Cardiac fibroblast (primary cell): ENCODE measurements around the gene SLC6A6.

Experiments used
- DNase-seq, 2 donors: peaks; one replicate each; pipeline versions ENCODE4 v3.0.0 to v3.0.0-alpha.2; 2010; ENCODE audit warnings: low read depth in 2 of 2
- H3K4me3 ChIP-seq, 2 donors: replicated peaks in 1 of 2; 1 replicate in 1 of 2; 2 replicates in 1 of 2; pipeline ENCODE4 v1.5.1; 2011; ENCODE audit warnings: low read depth in 2 of 2, low read length in 2 of 2, mild to moderate bottlenecking in 2 of 2, moderate library complexity in 1 of 2
- CTCF ChIP-seq: IDR thresholded peaks from one replicate; pipeline ENCODE4 v1.5.1; 2011; ENCODE audit warnings: low read depth, mild to moderate bottlenecking, low read length, inconsistent platforms

SLC6A6 gene

GRCh38 chr3:14471016-14471415 lies 68.6 kb downstream of the SLC6A6 start:
- H3K4me3 ChIP-seq = no peak overlapping the region
- no peak for TF ChIP-seq CTCF
- no peak for DNase-seq

DNA sequence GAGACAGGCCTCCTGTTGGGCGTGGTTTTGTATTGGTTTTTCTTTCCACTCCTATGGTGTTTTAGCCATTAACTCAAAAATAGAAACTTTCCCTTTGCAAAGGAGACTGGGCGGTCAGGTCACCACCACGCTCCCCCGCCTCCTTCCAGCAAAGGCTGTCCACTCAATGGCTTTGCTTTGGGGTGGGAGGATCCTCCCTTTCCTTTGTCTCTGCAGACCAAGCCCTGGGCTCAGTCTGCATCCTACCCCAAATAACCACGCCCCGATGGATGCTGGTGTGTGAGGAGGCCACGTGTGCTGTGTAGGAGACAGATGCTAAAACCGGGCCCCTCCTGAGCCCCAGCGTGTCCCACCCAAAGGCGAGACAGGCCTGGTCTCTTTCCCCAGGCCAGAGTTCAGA lies 69.3 kb downstream of the SLC6A6 start:
- no peak overlapping the region for H3K4me3 ChIP-seq
- no peak for TF ChIP-seq CTCF
- DNase-seq = no peak

DNA sequence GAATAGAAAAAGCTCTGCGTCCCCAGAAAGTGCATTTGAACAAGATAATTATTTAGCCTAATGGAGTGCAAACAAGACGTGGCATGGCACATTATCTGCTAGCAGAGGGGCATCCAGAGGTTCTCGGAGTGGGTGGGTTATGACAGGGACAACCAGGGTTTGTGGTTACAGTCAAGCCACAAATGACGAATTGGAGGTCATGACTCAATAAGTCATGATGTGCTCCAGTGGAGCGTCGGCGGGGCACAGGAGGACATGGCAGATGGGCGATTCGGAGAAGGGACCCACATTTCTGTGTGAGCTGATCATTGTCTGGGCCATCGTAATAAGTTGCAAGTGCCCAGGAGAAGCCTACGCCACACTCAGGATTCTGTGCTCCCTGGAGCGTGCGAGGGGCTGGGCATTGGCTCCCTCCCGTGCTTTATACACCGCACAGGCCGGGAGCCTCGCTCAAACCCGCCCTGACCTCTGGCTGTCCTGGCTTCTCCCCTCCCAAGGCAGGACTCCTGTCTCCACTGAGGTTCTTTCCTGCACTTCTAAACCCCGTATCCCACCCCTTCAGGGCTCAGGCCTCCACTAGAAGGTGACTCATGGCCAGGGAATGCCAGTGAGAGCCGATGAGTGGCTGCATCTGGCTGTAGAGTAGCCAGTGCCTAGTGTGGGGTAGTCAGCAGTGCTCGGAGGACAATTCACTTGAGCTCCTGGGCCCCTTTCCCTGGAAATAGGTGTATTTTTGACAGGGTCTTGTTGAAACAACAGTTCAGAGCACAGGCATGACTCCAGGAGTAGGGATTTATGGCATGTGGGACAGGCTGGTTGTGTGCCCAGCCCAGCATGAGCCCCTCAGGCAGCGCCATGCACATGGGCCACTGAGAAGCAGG lies 70.3 kb downstream of the SLC6A6 start:
- peak; percentile 88 to 91 for DNase-seq
- H3K4me3 ChIP-seq = no peak overlapping the region
- no peak for TF ChIP-seq CTCF

DNA sequence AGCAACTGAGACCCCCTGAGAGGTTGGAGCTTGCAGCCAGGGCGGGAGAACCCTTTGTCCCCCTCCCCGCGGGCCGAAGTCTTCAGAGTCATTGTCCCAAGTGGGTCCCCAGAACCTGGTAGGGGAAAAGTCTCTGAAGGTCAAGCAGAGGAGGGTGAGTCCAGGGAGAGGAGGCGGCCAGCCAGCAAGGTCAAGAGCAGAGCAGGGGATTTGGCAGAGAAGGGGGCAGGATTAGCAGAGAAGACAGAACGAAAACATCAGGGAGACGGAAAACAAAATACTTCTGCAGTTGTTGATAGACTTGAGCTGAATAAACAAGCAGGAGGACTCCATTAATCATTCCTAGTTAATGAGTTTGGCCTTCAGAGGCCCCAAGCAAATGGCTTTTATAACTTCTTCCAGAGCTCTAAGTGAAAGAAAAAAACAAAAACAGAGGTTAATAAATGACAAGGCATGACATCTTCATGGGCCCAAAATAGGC lies 71.0 kb downstream of the SLC6A6 start:
- DNase-seq = no peak
- no peak overlapping the region for H3K4me3 ChIP-seq
- no peak for TF ChIP-seq CTCF

DNA sequence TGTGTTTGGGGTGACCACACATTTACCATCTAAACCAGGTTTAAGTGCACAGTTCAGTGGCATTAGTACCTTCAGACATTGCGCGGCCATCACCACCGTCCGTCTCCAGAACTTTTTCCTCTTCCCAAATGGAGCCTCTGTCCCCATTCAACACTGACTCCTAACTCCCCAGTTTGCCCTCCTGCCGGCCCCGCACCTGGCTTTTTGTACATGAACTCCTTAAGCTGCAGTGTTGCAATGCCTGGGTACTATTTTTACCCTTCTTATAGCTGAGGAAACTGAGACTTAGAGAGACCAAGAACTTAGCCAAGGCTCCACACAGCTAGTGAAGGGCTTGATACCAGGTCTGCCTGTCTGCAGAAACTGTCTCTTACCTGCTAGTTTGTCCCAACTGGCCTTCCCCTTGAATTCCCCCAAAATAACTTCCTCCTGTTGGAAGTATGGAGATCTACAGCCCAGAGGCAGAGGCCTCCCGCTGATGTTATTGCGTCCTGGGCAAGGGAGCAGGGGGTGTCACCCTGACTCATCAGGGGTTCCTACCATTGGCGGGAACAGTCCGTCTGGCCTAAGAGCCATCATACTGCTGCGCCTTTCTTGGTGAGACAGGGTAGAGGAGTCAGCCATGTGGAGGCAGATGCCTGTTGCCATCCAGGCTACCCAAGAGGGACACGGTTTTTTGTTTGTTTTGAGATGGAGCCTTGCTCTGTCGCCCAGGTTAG lies 72.1 kb downstream of the SLC6A6 start:
- no peak for TF ChIP-seq CTCF

DNA sequence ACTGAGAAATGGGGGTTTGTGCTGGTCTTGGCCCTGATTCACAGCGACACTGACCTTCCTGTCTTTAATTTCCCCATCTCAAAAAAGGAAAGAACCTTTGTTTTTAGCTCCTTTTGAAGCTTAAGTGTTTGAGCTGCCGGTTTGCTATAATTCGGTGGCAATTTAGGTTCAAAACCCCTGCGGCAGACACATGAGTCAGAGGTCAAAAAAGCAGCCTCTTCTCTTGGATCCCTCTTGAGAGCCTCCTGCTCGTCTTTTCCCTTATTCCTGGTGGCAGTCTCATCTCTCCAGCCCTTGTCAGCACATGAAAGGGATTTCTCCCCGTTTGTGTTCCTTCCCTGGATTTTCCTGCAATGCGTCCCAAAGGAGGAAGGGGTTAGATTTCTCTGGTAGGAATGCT lies 73.2 kb downstream of the SLC6A6 start:
- no peak for DNase-seq
- no peak for TF ChIP-seq CTCF
- H3K4me3 ChIP-seq = no peak overlapping the region

More for the DNA sequence above, 72.1 kb downstream of the SLC6A6 start:
- no peak overlapping the region for H3K4me3 ChIP-seq
- no peak for DNase-seq
